H54 (cell line): Measurements from ENCODE around the gene GPR35.

ENCODE experiments used
- DNase-seq: peaks from one replicate; pipeline ENCODE4 v3.0.0; 2011; ENCODE audit warnings: low spot score, mixed read lengths; ENCODE audit not compliant: insufficient read length
- FAIRE-seq: peaks from 3 replicates; lab custom pipeline; 2011; peaks lifted over from hg19 to GRCh38; lab: Jason Lieb, UNC
- POLR2A ChIP-seq: IDR thresholded peaks from 2 replicates; pipeline ENCODE4 v1.6.1; 2011; ENCODE audit warnings: low read depth, mild to moderate bottlenecking, low read length

The GPR35 gene

DNA sequence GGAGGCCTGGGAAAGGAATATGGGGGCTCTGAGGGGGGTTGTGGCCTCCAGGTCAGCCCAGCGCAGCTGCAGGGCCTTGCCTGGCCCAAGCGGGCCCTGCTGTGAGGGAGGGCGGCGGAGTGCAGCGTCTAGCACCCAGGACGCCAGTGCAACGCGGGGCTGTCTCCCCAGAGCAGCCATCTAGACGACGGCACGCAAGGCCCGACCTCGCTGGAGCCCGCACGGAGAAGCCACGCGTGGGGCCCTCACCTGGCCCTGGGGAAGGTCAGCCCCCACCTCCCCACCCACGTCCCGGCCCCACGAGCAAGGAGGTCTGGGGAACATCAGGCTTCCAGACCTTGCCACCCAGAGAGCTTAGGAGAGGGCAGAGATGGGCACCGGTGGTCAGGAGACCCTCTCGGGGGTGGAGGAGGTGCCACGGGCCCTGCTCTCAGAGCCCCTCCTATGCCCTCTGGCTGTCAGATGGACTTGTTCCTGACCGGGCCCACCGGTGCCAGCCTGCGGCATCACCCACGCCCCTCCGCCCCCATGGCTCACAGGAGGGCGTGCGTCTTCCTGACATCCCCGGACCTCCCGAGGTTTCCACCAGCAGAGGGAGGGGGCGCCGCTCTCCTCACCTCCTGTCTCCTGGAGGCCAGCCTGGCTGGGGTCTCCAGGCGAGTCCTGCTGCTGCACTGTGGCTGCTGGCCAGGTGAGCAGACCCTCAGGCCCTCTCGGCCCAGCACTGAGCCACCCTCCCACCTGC is 17.0 kb downstream of the GPR35 start:
- DNase-seq (no peak), FAIRE-seq (no peak)
- TF ChIP-seq POLR2A, result no peak

DNA sequence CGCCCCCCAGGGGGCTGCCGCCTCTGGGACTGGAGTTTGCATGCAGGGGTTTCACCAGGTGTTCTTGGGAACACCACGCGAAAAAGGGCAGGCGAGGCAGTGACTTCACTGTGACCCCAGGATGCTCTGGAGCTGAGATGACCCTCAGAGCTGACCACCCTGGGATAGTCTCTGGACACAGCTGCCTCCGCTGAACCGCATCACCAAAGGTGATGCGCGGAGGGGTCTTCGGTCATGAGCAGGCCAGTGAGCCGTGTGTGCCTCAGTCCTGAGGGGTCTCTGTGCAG is 17.5 kb downstream of the GPR35 start:
- FAIRE-seq (no peak), DNase-seq (no peak)
- no peak for TF ChIP-seq POLR2A

DNA sequence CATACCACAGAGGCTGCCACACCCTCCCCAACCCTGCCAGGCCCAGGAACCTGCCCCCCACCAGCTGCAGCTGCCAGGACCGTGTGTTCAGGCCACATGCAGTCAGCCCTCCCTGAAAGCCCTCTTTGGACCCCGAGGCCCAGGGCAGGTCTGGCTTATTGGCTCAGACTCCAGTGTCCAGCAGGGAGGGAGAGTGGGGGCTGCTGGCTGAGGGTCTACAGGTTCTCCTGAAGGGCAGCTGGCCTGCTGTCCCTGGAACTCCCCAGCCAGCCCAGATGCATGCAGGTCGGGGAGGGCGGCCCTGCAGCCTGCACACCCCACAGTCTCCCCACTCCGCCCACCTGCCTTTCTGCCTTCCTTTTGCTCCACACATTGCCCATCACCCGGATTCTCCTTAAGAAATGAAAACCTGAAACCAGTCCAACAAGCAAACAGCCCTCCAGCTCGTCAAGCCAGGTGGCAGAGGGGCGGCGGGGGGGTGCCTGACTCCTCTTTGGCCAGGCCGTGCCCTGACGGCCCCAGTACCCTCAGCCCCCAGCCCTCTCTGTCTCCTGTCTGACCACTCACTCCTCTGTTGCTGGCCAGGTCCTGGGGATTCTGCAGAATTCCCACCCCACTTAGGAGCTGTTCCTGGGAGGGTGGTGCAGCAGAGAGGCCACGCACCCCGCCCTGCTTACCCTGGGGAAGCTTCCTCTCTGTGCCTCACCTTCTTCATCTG is 18.0 kb downstream of the GPR35 start:
- TF ChIP-seq POLR2A, result no peak
- DNase-seq, result no peak
- no peak for FAIRE-seq

DNA sequence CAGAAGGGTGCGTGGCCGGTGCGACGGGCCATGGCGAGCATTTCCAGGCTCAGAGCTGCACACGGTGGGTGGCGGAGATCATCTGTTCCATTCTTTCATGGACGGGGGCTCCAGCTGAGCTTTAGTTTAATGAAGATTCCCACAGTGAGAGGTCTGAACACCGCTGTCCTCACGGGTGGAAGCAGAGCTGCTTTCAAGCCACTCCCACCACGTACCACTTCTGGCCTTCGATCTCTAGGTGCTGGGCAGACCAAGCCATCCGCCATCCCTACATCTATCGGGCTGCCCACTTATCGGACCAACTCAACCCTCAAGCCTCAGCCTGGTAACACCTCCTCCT is 18.5 kb downstream of the GPR35 start:
- TF ChIP-seq POLR2A, result no peak

DNA sequence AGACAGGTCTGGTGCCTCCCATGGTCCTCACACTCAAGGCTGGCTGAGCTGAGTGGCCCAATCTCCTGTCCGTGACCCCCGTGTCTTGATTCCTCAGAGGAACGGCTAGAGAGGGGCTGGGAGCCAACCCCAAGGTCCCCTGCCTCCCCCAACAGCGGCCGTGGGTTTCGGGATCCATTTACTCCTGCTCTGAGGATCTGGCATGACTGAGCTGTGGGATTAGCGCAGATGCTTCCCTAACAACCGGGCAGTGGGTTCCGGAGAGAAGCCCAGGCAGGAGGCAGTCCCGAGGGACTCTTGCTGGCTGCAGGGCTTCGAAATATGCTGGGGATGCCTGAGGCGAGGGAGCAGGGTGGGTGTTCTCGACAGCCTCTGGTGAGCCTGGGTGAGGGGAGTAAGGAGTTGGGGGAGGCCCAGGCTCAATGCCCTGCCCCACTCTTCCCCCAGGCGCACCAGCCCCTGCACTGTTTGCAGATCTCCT is 18.9 kb downstream of the GPR35 start:
- TF ChIP-seq POLR2A, result no peak
- FAIRE-seq, result no peak
- DNase-seq, result no peak

More for the DNA sequence above, 18.5 kb downstream of the GPR35 start:
- FAIRE-seq, result no peak
- no peak for DNase-seq

DNA sequence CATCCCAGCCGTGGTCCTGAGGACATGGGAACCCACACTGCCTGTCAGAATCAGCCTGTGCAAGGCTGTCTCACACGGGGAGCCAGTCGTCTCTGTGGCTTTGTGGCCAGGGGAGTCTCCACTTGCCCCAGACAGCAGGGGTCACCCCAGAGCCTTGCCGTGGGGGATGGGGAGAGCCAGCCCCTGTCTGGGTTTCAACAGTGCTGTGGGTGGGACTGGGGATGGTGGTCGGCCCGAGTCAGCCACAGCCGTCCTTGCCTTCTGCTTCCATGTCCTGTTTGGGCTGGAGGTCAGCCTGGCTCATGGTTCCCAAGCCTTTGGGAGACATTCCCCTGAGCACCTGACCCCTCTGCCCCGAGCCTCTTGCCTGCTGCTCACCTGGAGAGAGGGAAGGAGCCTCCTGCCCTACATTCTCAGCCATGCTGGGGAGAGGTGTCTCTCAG is 19.6 kb downstream of the GPR35 start:
- FAIRE-seq (no peak), DNase-seq (no peak)
- no peak for TF ChIP-seq POLR2A

DNA sequence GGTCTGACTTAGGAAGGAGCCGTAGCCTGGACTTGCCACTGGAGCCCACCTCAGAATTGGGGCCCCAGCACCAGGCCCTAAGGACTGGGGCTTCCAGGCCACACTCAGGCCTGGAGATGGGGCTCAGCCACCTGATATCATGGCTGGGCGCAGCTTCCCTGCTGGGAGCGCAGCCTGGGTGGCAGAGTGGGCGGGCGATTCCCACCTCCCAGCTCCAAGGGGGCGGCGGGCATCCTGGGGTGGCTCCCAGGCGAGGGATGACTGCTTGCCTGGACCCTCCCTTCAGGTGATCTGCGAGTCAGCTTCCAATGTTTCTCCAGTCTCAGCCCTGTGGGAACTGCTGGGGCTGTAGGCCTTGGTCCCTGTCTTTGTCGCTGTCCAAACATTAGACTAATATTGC is 20.1 kb downstream of the GPR35 start:
- TF ChIP-seq POLR2A, result no peak
- DNase-seq, result no peak
- no peak for FAIRE-seq

DNA sequence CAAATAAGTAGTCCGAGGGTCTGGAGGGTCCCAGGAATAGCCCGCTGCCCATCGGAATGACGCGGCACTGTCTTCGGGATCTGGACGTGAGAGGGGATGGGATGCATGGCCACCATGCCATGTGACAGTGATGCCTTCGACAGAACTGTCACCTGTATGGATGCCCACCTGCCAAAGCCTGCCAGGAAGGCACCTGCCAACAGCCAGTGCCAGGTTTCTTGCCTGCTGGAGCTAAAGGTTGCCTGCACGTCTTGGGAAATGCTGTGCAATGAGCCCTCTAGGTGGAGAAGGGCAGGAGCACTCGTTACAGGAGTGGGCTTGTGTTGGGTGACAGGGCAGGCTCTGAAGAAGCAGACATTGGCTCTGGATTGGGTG is 20.5 kb downstream of the GPR35 start:
- FAIRE-seq, result no peak
- no peak for DNase-seq
- TF ChIP-seq POLR2A, result no peak

DNA sequence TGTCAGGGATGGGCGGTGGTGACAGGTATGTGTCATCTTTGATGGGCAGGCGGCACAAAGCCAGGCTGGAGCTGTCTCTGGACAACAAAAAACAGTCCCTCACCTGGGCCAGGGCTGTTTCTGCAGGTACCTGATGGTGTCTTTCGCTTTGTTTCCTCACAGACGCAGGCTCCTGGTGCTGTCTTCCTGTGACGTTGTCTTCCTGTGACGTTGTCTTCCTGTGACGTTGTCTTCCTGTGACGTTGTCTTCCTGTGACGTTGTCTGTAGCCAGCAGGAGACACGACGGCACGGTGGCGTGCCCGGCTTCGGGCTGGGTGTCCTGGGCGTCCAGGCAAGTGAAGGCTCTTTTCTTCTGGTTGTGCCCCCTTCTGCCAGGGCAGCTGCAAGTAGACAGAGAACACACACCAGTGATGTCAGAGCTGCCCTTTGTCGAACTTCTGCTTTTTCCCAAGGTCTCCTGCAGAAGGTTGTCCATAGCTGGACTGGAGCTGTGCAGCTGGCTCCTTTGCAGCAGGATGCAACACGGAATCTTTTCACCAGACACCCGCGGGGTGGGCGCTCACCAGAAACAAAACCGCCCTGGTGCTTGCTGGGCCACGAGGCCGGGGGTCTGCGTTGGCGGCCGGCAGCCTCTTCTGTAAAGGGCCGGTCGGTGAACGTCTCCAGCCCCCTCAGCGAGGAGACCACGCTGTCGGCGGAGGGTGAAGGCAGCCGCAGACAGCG is 21.1 kb downstream of the GPR35 start:
- DNase-seq (no peak), FAIRE-seq (no peak)
- TF ChIP-seq POLR2A, result no peak

DNA sequence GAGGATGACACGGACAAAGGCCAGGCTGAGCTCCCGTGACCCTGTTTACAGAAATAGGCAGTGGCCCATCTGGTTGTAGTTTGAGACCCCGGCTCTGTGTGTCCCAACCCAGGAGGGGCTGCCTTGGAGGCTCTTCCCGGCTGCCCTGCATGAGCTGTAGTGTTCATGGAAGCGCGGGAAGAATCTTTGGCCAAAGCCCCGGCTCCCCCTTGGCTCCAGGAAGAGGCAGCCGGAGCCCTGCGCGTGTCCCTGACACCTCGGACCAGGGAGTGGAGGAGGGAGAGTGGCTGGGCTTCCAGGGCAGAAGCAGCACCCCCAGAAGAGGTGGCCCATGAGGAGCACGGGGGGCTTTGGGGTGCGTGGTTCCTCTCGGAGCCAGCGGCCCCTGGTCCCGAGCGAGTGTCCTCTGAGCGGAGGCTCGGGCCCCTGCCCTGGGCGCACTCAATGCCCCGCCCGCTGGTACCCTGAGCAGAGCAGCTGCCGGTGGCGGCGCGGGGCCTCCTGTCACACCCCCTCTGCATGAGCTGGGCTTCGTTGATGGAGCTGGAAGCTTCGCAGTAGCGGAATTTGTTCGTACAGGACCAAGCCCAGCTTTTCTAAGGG is 21.7 kb downstream of the GPR35 start:
- no peak for TF ChIP-seq POLR2A
- DNase-seq (no peak), FAIRE-seq (no peak)

DNA sequence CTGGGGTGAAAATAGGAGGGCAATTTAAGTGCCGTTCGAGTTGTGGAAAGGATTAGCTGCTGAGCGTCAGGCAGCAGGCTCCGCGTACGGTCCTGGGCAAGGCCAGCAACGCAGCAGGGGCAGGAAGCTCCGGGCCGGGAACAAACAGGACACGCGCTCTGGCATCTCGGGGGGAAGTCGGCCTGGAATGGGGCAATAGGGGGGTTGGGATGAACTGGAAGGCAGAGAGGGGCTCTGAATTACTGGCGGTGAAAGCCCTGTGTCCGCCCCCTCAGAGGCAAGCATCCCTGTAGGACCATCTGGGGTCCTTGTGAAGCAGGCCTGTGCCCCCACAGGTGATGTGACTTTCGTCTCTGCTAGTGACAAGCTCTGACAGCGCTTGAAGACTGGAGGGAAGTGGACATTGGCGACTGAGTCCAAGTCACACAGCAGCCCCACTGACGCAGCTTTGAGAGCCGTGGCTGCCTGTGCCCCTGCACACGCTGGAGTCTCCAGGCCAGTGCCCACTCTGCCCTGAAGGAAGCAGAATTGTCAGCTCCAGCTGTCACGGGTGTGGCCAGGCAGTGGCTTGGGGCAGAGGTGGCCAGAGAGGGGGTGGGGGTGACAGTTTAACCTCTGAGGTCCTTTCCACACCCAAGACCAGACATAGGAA is 22.3 kb downstream of the GPR35 start:
- DNase-seq (no peak), FAIRE-seq (no peak)
- TF ChIP-seq POLR2A, result no peak

DNA sequence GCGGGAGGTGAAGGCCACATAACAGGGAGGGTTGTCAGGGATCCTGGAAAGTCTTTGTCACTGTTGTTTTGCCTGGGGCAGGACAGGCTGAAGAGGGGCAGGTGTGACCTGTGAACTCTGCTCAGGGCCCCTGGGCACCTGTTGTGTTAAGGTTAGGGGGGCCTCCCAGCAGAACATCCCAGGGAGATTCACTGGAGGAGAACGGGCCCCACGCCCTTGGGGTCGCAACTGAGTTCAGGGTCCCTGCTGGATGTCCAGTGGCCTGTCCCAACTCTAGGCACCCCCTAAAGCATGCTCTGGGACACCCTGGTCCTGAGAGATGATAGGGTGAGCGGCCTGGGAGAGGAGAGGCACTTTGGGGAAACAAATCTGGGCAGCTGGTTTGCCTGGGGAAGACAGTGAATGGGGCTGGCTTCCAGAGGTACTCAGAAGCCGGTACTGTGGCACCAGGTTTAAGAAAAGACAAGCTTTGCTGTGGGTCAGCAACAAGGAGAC is 22.9 kb downstream of the GPR35 start:
- DNase-seq, result no peak
- FAIRE-seq, result no peak
- TF ChIP-seq POLR2A, result no peak

DNA sequence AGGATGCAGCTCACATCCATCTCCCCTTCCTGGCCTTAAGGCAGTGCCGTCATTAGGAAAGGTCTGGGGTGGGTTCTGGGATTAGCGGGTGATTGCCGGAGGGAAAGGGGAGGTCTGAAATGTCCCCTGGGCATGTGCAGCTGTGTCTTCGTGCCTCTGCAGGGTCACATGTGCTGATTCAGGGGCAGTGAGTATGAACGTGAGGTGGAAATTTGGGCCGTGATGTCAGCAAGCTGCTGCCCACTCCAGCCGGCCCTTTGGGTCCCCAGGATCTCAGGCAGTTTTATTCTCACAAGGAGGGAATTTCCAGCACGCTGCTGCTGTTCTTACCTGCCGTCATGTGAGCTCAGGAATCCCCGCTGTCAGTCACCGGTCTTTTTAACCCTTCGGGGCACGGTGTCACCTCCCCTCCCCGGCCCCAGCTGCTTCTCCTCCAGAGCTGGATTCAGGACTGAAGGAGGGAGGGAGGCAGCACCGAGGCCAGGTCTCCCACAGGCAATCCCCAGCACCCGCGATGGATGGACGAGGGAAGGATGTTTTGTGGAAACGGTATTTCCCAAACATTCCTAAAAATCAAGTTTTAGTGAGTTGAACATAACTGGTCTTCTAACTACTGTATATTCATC is 23.5 kb downstream of the GPR35 start:
- TF ChIP-seq POLR2A, result no peak
- DNase-seq, result no peak
- FAIRE-seq, result no peak
